GM23248 (cell line): ENCODE results near the gene TULP4. TPM values are rescaled to one million over a fixed set of nuclear protein-coding genes. Genes with fewer than 3 reads are reported as not detected.

ENCODE experiments used
- DNase-seq: peaks from one replicate; pipeline ENCODE4 v3.0.0-alpha.2; 2015
- H2AFZ ChIP-seq: fragments of 200-600 bp; sonication (generic); 2 replicates; pipeline ENCODE4 v1.6.1; 2016; ENCODE audit warnings: antibody characterized with exemption
- H3F3A ChIP-seq: fragments of 200-600 bp; sonication (generic); 2 replicates; pipeline ENCODE4 v1.6.1; 2016; ENCODE audit warnings: mild to moderate bottlenecking, antibody characterized with exemption, mixed run types; ENCODE audit not compliant: insufficient read depth
- H3K27ac ChIP-seq: fragments of 200-600 bp; sonication (generic); 2 replicates; pipeline ENCODE4 v1.5.1; 2016; ENCODE audit warnings: mild to moderate bottlenecking
- H3K27me3 ChIP-seq: fragments of 200-600 bp; sonication (generic); replicated peaks from 2 replicates; pipeline ENCODE4 v1.6.1; 2016; ENCODE audit warnings: mild to moderate bottlenecking; ENCODE audit not compliant: insufficient read depth
- H3K36me3 ChIP-seq: fragments of 200-600 bp; sonication (generic); 2 replicates; pipeline ENCODE4 v1.6.1; 2016; ENCODE audit warnings: low read depth, mild to moderate bottlenecking
- H3K4me1 ChIP-seq: fragments of 200-600 bp; sonication (generic); 2 replicates; pipeline ENCODE4 v1.6.1; 2016; ENCODE audit warnings: mild to moderate bottlenecking; ENCODE audit not compliant: insufficient read depth
- H3K4me2 ChIP-seq: fragments of 200-600 bp; sonication (generic); one replicate; pipeline ENCODE4 v1.6.1; 2016; ENCODE audit warnings: mild to moderate bottlenecking; ENCODE audit not compliant: unreplicated experiment
- H3K4me3 ChIP-seq: fragments of 200-600 bp; sonication (generic); 2 replicates; pipeline ENCODE4 v1.5.1; 2016; ENCODE audit warnings: mild to moderate bottlenecking
- H3K79me2 ChIP-seq: fragments of 200-600 bp; sonication (generic); 2 replicates; pipeline ENCODE4 v1.6.1; 2016; ENCODE audit warnings: mild to moderate bottlenecking; ENCODE audit not compliant: insufficient read depth
- H3K9ac ChIP-seq: fragments of 200-600 bp; sonication (generic); 2 replicates; pipeline ENCODE4 v1.6.1; 2016; ENCODE audit warnings: mild to moderate bottlenecking
- H3K9me2 ChIP-seq: fragments of 200-600 bp; sonication (generic); 2 replicates; pipeline ENCODE4 v1.6.1; 2016; ENCODE audit warnings: mixed run types, mild to moderate bottlenecking, moderate library complexity; ENCODE audit not compliant: insufficient read depth
- H3K9me3 ChIP-seq: fragments of 200-600 bp; sonication (generic); one replicate; pipeline ENCODE4 v1.6.1; 2017; ENCODE audit warnings: low read depth
- H4K20me1 ChIP-seq: fragments of 200-600 bp; sonication (generic); 2 replicates; pipeline ENCODE4 v1.6.0; 2016; ENCODE audit not compliant: insufficient read depth
- EZH2 ChIP-seq: fragments of 200-600 bp; sonication (generic); IDR thresholded peaks from 2 replicates; pipeline ENCODE4 v1.6.1; 2018; ENCODE audit warnings: antibody characterized with exemption, mild to moderate bottlenecking; ENCODE audit not compliant: insufficient read depth, poor library complexity, severe bottlenecking
- EZH2phosphoT487 ChIP-seq: fragments of 200-600 bp; sonication (generic); IDR thresholded peaks from 2 replicates; pipeline ENCODE4 v1.6.1; 2018; ENCODE audit warnings: antibody characterized with exemption, moderate library complexity, mild to moderate bottlenecking, low read depth; ENCODE audit not compliant: insufficient read depth
- WGBS, 2 experiments: methylation state at CpG; one replicate each; pipeline ENCODE4 v1.1.6; 2015 to 2017; ENCODE audit warnings: low lambda C conversion rate in 2 of 2, low coverage in 1 of 2; ENCODE audit errors: missing lambda C conversion rate in 2 of 2; 5-methylcytosine and 5-hydroxymethylcytosine counted together
- in situ Hi-C: fragments of 300-500 bp; cut with MboI; formaldehyde crosslinking; loops from 2 replicates; pipeline ENCODE4 v1.15.0; 2020
- polyA plus RNA-seq: library from polyadenylated mRNA; unstranded; fragments of >200 nt; fragmentation: Nextera tagmentation; extraction: Ambion mirVana; gene quantifications from 2 replicates; pipeline ENCODE4 v1.2.1, GENCODE V29; 2016
- total RNA-seq: library from RNA; depleted of rRNA; stranded (reverse); fragments of >200 nt; shearing (Covaris generic); gene quantifications from 2 replicates; pipeline ENCODE4 v1.2.3, GENCODE V29; 2014

Gene TULP4
- total and polyA plus RNA-seq, 2 experiments from 2014 or later: 21.5 to 38.7 TPM

DNA sequence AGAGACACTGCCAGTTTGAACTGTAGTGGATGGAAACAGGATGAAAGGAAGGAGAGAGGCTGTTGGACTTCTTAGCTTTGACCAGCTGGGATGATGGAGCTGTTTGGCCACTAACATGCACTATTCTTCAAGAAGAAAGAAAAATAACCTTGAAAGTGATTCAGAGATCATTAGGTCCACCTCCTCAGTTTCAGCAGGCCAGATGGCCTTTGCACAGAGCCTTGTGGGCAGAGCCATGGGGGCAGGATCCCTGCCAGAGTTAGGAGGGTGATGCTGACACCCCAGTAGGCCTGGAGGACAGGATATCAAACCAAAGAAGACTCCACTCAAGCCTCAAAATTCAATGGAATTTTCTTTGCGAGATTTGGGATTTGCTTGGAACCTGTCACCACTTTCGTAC lies 173.2 kb downstream of the TULP4 start:
- Histone ChIP-seq H3K9ac (no peak overlapping the region), H3K4me3 (no peak overlapping the region), H3K4me1 (peaks cover 37% of the 10 kb centered on the region), H3K4me2 (no peak overlapping the region), H3K9me2 (no peaks in the 10 kb centered on the region), H3K9me3 (no peaks in the 10 kb centered on the region), H3K36me3 (no peaks in the 10 kb centered on the region), H4K20me1 (no peaks in the 10 kb centered on the region), H3K27ac (no peak overlapping the region), H3F3A (peaks cover 51% of the 10 kb centered on the region), H3K27me3 (no peaks in the 10 kb centered on the region), H2AFZ (no peak overlapping the region), H3K79me2 (no peaks in the 10 kb centered on the region)
- in situ Hi-C loops: no loop called here
- WGBS, 2 experiments: 94 to 97% methylated on average over 2 of the region's 2 CpGs
- DNase-seq: peak; percentile 10
- no peak for TF ChIP-seq EZH2phosphoT487
- no peak for TF ChIP-seq EZH2

DNA sequence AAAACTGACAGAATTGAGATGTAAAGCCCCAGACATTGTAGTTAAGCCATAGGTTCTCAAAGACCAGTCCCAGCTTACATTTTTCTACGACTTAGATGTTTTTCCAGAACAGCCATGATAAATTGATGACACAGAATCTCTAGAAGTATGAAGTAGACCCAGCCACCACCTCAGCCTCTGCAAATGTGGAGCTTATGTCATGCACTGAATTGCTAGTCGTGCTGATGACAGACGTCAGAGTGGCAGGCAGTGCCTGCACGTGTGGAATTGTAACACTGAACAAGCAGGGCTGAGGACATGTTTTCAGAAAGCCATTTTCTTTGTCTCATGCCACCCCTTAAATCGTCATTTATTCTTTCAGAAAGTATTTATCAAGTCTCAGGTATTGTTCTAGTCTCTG lies 175.2 kb downstream of the TULP4 start:
- in situ Hi-C loops: no loop called here
- peaks cover 31% of the 10 kb centered on the region for H3F3A ChIP-seq
- no peaks in the 10 kb centered on the region for H3K9me2 ChIP-seq
- H4K20me1 ChIP-seq: no peaks in the 10 kb centered on the region
- peak overlapping the region; percentile 70 for H3K27ac ChIP-seq
- H3K36me3 ChIP-seq: no peaks in the 10 kb centered on the region
- peak; percentile 68 for DNase-seq
- no peaks in the 10 kb centered on the region for H3K9me3 ChIP-seq
- no peaks in the 10 kb centered on the region for H3K27me3 ChIP-seq
- peak overlapping the region; percentile 36 for H3K9ac ChIP-seq
- no peak overlapping the region for H3K4me3 ChIP-seq
- H3K4me1 ChIP-seq: peaks cover 23% of the 10 kb centered on the region
- 46 to 50% methylated on average over 5 of the region's 5 CpGs for WGBS, 2 experiments
- no peaks in the 10 kb centered on the region for H3K79me2 ChIP-seq
- TF ChIP-seq EZH2phosphoT487 (no peak), EZH2 (no peak)
- peak overlapping the region; percentile 64 for H3K4me2 ChIP-seq
- H2AFZ ChIP-seq: no peak overlapping the region

DNA sequence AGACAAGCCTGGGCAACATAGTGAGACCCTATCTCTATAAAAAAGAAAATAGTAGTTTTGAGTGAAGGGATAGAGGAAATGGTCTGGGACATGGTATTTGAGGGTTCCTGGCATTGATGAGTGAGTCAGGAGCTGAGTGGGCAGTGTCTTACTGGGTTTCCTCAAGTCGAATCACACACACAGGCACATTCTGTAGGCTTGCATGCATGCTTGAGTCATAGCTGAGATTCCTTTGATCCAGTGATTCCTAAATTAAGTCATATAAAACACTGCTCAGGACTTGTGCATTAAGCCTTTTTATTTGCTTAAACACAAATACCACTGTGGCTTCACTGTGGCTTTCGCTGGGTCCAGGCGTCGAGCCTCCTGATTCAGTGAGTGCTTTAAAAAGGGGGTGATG lies 175.8 kb downstream of the TULP4 start:
- H4K20me1 ChIP-seq: no peaks in the 10 kb centered on the region
- H3F3A ChIP-seq: peaks cover 26% of the 10 kb centered on the region
- TF ChIP-seq EZH2phosphoT487: no peak
- peak overlapping the region; percentile 70 for H3K27ac ChIP-seq
- H3K4me1 ChIP-seq: peaks cover 22% of the 10 kb centered on the region
- WGBS, 2 experiments: 0 to 7% methylated on average over 4 of the region's 4 CpGs
- H3K9me3 ChIP-seq: no peaks in the 10 kb centered on the region
- H2AFZ ChIP-seq: no peak overlapping the region
- no peaks in the 10 kb centered on the region for H3K79me2 ChIP-seq
- H3K9ac ChIP-seq: peak overlapping the region; percentile 36
- no peaks in the 10 kb centered on the region for H3K27me3 ChIP-seq
- H3K36me3 ChIP-seq: no peaks in the 10 kb centered on the region
- peak; percentile 98 for DNase-seq
- H3K9me2 ChIP-seq: no peaks in the 10 kb centered on the region
- H3K4me2 ChIP-seq: peak overlapping the region; percentile 64
- in situ Hi-C loops: no loop called here
- 0 out of 2 replicates have a peak overlapping the region, but pooled peaks have one; percentile 32 for H3K4me3 ChIP-seq

DNA sequence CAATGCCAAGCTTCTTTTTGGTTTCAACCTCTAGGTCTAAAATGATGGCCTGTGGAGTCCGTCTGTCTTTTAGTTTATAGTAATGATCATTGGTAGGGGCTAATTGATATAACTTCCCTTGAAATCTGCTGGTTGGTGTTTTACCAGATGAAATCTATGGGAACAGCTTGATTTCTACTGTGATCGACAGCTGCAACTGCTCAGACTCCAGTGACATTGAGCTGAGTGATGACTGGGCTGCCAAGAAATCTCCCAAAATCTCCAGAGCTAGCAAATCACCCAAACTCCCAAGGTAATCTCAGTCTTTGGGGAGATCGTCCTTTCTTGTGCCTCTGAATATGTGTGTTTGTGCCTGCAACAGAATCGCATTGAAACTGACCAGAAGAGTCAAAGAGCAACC lies 177.2 kb downstream of the TULP4 start:
- WGBS, 2 experiments: 84 to 91% methylated on average over 4 of the region's 4 CpGs
- in situ Hi-C loops: no loop called here
- Histone ChIP-seq H3K9ac (no peak overlapping the region), H3K79me2 (no peaks in the 10 kb centered on the region), H3K27ac (no peak overlapping the region), H3K4me3 (no peak overlapping the region), H3K4me2 (no peak overlapping the region), H3K4me1 (peaks cover 22% of the 10 kb centered on the region), H4K20me1 (no peaks in the 10 kb centered on the region), H3K9me2 (no peaks in the 10 kb centered on the region), H2AFZ (no peak overlapping the region), H3K9me3 (no peaks in the 10 kb centered on the region), H3K27me3 (no peaks in the 10 kb centered on the region), H3F3A (peaks cover 26% of the 10 kb centered on the region), H3K36me3 (no peaks in the 10 kb centered on the region)
- TF ChIP-seq EZH2phosphoT487: no peak
- no peak for TF ChIP-seq EZH2
- no peak for DNase-seq

DNA sequence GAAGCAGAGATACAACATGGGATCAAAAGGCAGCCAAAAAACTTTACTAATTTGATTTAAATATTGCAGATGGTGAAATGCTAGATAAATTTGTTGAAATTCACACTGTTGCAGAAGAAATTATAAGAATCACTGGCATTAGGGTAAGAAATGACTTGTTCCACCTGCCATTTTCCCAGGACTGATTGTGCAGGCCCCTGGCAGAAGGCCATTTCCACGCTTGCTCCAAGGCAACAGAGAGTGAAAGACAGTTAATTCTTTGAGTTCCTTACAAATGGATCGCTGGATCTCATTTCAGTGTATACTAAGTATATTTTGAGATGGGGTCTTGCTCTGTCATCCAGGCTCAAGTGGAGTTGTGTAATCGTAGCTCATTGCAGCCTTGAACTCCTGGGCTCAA lies 180.6 kb downstream of the TULP4 start:
- Histone ChIP-seq H3K9me3 (no peaks in the 10 kb centered on the region), H3K4me3 (no peak overlapping the region), H4K20me1 (no peaks in the 10 kb centered on the region), H3K9ac (no peak overlapping the region), H3K79me2 (no peaks in the 10 kb centered on the region), H2AFZ (no peak overlapping the region), H3K27me3 (no peaks in the 10 kb centered on the region), H3K4me1 (peaks cover 10% of the 10 kb centered on the region), H3K9me2 (no peaks in the 10 kb centered on the region), H3K36me3 (no peaks in the 10 kb centered on the region), H3F3A (peaks cover 10% of the 10 kb centered on the region), H3K27ac (no peak overlapping the region), H3K4me2 (no peak overlapping the region)
- no peak for DNase-seq
- WGBS, 2 experiments: 95 to 97% methylated on average over 3 of the region's 3 CpGs
- TF ChIP-seq EZH2 (no peak), EZH2phosphoT487 (no peak)
- in situ Hi-C loops: no loop called here
